ENCODE measurements around the gene OOSP3. TPM values are rescaled to one million over a fixed set of nuclear protein-coding genes. Genes with fewer than 3 reads are reported as not detected.
A peak's percentile ranks its signal among the peaks of the same experiment; 100 is the strongest.
"Not testable (repeated sequence)": the region's sequence is repeated elsewhere in the genome, so short reads cannot be mapped to it uniquely, and the experiment has no call there.

OOSP3 gene
- total and polyA plus RNA-seq, 8 donors = not detected

DNA sequence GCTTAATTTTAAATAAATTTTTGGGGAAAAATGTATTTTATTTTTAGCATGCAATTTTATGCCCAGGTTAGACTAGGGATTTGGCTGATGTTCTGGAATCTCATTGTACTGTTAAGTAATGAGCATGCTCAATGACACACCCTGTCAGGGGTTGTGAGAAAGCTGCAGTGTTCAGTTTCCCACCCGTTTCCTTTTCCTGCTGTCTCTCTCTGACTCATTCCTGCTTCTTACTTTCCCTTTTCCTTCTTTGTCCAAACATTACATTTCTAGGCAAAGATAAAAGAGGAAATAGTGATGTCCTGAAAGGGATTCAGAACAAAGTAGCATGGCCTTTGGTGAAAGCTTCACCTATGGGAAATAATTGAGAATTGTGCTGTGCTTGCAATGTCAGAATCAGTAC lies 22.7 kb downstream of the OOSP3 start:
- H3K9me3 ChIP-seq = peaks cover 0 to 9% of the 10 kb centered on the region in 2 donors
- H3K27me3 ChIP-seq = no peaks in the 10 kb centered on the region
- peak in 1 of 4 donors; percentile 8 for DNase-seq
- intact Hi-C loops (cut with DNase I) = no loop called here
- H3K27ac ChIP-seq = no peak overlapping the region
- H3K4me3 ChIP-seq = no peak overlapping the region
- ATAC-seq = no peak
- no peak for TF ChIP-seq CTCF (IDR thresholded peaks at IDR 0.05)
- H3K36me3 ChIP-seq = no peaks in the 10 kb centered on the region
- no peaks in the 10 kb centered on the region for H3K4me1 ChIP-seq

DNA sequence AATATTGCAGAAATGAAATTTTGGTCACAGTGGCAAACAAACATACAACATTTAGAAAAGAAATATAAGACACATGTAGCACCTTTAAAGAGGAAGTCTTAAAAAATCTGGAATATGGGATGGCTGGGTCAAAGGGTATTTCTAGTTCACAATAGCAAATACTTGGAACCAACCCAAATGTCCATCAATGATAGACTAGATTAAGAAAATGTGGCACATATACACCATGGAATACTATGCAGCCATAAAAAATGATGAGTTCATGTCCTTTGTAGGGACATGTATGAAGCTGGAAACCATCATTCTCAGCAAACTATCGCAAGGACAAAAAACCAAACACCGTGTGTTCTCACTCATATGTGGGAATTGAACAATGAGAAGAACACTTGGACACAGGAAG lies 25.0 kb downstream of the OOSP3 start:
- H3K9me3 ChIP-seq; H3K4me1 ChIP-seq; intact Hi-C loops (cut with DNase I); H3K36me3 ChIP-seq; H3K27ac ChIP-seq; H3K27me3 ChIP-seq; DNase-seq; H3K4me3 ChIP-seq; ATAC-seq: not testable (repeated sequence)

- ATAC-seq (no peak), DNase-seq (no peak)
- Histone ChIP-seq H3K9me3 (peaks cover 0 to 30% of the 10 kb centered on the region in 2 donors), H3K27ac (no peak overlapping the region), H3K36me3 (no peaks in the 10 kb centered on the region), H3K27me3 (no peaks in the 10 kb centered on the region), H3K4me1 (no peaks in the 10 kb centered on the region), H3K4me3 (no peak overlapping the region)
- no peak for TF ChIP-seq CTCF (IDR thresholded peaks at IDR 0.05)
- intact Hi-C loops (cut with DNase I) = no loop called here
These were observed 39.9 kb downstream of the OOSP3 start for GRCh38 chr11:59918480-59918879.

DNA sequence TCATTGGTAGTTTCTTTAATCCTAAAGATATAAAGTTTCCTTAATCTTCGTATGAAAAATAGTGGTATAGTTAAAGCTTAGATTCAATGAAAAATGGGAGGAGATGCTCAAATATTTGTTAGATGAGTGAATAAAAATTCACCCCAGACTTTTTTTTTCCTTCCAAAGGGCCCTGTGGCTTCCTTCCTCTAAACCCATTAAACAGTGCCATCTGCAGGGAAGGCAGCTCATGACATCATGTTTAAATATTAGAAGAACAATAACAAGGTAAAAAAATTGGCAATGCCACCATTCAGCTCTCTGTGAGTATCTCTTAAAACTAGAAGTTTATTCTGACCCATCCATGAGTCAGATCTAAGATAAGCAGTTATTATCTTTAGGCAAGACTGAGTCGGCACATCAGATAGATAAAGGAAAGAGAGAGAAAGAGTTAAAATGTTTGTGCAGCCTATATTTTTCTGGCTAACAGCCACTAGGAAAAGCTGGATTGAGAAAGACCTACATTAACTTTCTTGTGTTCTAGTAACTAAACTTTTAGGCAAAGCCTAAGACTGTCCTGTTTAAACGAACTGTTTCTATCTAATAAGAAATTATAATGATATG lies 40.5 kb downstream of the OOSP3 start:
- DNase-seq (peak in 1 of 4 donors; percentile 0), ATAC-seq (peak; percentile 58)
- no peaks in the 10 kb centered on the region for H3K27me3 ChIP-seq
- H3K4me3 ChIP-seq = no peak overlapping the region
- H3K9me3 ChIP-seq = peaks cover 0 to 37% of the 10 kb centered on the region in 2 donors
- H3K27ac ChIP-seq = no peak overlapping the region
- TF ChIP-seq CTCF (IDR thresholded peaks at IDR 0.05) = peak; percentile 22 to 29
- intact Hi-C loops (cut with DNase I) = no loop called here
- no peaks in the 10 kb centered on the region for H3K4me1 ChIP-seq
- no peaks in the 10 kb centered on the region for H3K36me3 ChIP-seq

- Histone ChIP-seq H3K4me1 (no peaks in the 10 kb centered on the region), H3K9me3 (peaks cover 0 to 67% of the 10 kb centered on the region in 2 donors), H3K27ac (no peak overlapping the region), H3K27me3 (no peaks in the 10 kb centered on the region), H3K4me3 (no peak overlapping the region), H3K36me3 (no peaks in the 10 kb centered on the region)
- intact Hi-C loops (cut with DNase I) = no loop called here
- ATAC-seq (no peak), DNase-seq (no peak)
- no peak for TF ChIP-seq CTCF (IDR thresholded peaks at IDR 0.05)
These were observed 45.2 kb downstream of the OOSP3 start for GRCh38 chr11:59923813-59924212.

DNA sequence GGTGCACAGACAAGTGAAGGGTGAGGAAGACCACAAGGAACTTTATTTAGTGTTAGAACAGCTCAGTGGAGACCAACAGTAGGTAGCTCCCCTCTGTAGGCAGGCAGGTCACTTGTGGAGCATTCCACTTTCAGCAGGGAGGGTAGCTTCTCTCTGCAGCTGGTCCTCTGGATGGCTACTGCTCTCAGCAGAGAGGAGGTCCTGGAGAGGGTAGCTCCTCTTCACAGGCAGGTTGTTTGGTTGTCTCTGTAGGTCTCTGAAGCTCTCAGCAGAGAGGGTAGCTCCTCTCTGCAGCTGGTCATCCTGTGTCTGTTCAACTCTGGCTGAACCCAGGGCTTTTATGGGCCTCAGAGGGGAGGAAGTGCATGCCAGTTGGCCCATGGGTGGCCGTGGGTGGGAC lies 53.1 kb downstream of the OOSP3 start:
- no peak overlapping the region for H3K4me3 ChIP-seq
- no peak overlapping the region for H3K27ac ChIP-seq
- intact Hi-C loops (cut with DNase I) = no loop called here
- DNase-seq (no peak), ATAC-seq (no peak)
- H3K9me3 ChIP-seq = peaks cover 0 to 51% of the 10 kb centered on the region in 2 donors
- no peak for TF ChIP-seq CTCF (IDR thresholded peaks at IDR 0.05)
- no peaks in the 10 kb centered on the region for H3K36me3 ChIP-seq
- H3K4me1 ChIP-seq = no peaks in the 10 kb centered on the region
- H3K27me3 ChIP-seq = no peaks in the 10 kb centered on the region
